IMR-90 (cell line): ENCODE results near the gene NECTIN4.

Experiments
- CEBPB ChIP-seq: IDR thresholded peaks from 2 replicates; pipeline ENCODE4 v1.6.1; 2012; ENCODE audit warnings: low read depth, low read length, improper control_type of control experiment
- CTCF ChIP-seq: conservative IDR thresholded peaks from 2 replicates; pipeline ENCODE4 v1.5.1; 2012; ENCODE audit warnings: mild to moderate bottlenecking, low read depth, low read length, improper control_type of control experiment
- FOS ChIP-seq: fragments of 150-350 bp; IDR thresholded peaks from 2 replicates; pipeline ENCODE4 v1.6.1; 2016; ENCODE audit warnings: low read depth, low read length
- MAZ ChIP-seq: IDR thresholded peaks from 2 replicates; pipeline ENCODE4 v1.6.1; 2012; ENCODE audit warnings: low read depth, mild to moderate bottlenecking, low read length, improper control_type of control experiment, moderate library complexity, borderline replicate concordance
- POLR2A ChIP-seq: IDR thresholded peaks from 2 replicates; pipeline ENCODE4 v1.6.1; 2012; ENCODE audit warnings: mild to moderate bottlenecking, low read depth, low read length
- RAD21 ChIP-seq: IDR thresholded peaks from 2 replicates; pipeline ENCODE4 v1.6.1; 2012; ENCODE audit warnings: low read length, improper control_type of control experiment

- TF ChIP-seq MAZ = 0 out of 2 replicates have a peak, but pooled peaks have one; percentile 44
- peak; percentile 41 for TF ChIP-seq FOS
- TF ChIP-seq CEBPB = no peak
- TF ChIP-seq RAD21 = no peak
- TF ChIP-seq CTCF = no peak
- no peak for TF ChIP-seq POLR2A
These were observed 4.2 kb downstream of the NECTIN4 start for GRCh38 chr1:161085165-161085564.
